H9 (cell line): ENCODE measurements around the gene MVP. TPM values are rescaled to one million over a fixed set of nuclear protein-coding genes. Genes with fewer than 3 reads are reported as not detected.
A peak's percentile ranks its signal among the peaks of the same experiment; 100 is the strongest.
"Not testable (repeated sequence)": the region's sequence is repeated elsewhere in the genome, so short reads cannot be mapped to it uniquely, and the experiment has no call there.

Experiments
- DNase-seq: peaks from one replicate; pipeline ENCODE4 v3.0.0-alpha.2; 2017
- H2AFZ ChIP-seq: one replicate; pipeline ENCODE4 v1.6.1; 2013; ENCODE audit warnings: mild to moderate bottlenecking, low read length, control low read depth, moderate library complexity
- H2AK5ac ChIP-seq: 2 replicates; pipeline ENCODE4 v1.6.1; 2013; ENCODE audit warnings: low read length, control low read depth, mixed read lengths; ENCODE audit not compliant: insufficient read length
- H2BK120ac ChIP-seq: one replicate; pipeline ENCODE4 v1.6.1; 2013; ENCODE audit warnings: low read depth, mild to moderate bottlenecking, low read length, control low read depth, inconsistent platforms; ENCODE audit not compliant: poor library complexity, severe bottlenecking
- H2BK12ac ChIP-seq: 2 replicates; pipeline ENCODE4 v1.6.1; 2013; ENCODE audit warnings: low read length, control low read depth, mixed read lengths, low read depth; ENCODE audit not compliant: insufficient read length
- H2BK15ac ChIP-seq: 2 replicates; pipeline ENCODE4 v1.6.1; 2013; ENCODE audit warnings: low read depth, low read length, control low read depth
- H2BK20ac ChIP-seq: one replicate; pipeline ENCODE4 v1.6.1; 2013; ENCODE audit warnings: low read depth, mild to moderate bottlenecking, low read length, control low read depth, inconsistent platforms; ENCODE audit not compliant: poor library complexity, severe bottlenecking
- H2BK5ac ChIP-seq: 2 replicates; pipeline ENCODE4 v1.6.1; 2013; ENCODE audit warnings: low read length, control low read depth, mixed read lengths; ENCODE audit not compliant: insufficient read length
- H3K14ac ChIP-seq: 2 replicates; pipeline ENCODE4 v1.6.1; 2013; ENCODE audit warnings: low read length, control low read depth; ENCODE audit not compliant: insufficient read depth
- H3K18ac ChIP-seq: 2 replicates; pipeline ENCODE4 v1.6.1; 2013; ENCODE audit warnings: low read depth, mild to moderate bottlenecking, mixed read lengths, low read length, control low read depth; ENCODE audit not compliant: insufficient read length
- H3K23ac ChIP-seq: 2 replicates; pipeline ENCODE4 v1.6.1; 2013; ENCODE audit warnings: low read length, control low read depth, mixed read lengths, low read depth; ENCODE audit not compliant: insufficient read length
- H3K23me2 ChIP-seq: 2 replicates; pipeline ENCODE4 v1.6.1; 2013; ENCODE audit warnings: low read depth, mild to moderate bottlenecking, mixed read lengths, low read length, control low read depth; ENCODE audit not compliant: insufficient read length, poor library complexity, severe bottlenecking
- H3K27ac ChIP-seq: 2 replicates; pipeline ENCODE4 v1.5.1; 2013; ENCODE audit warnings: low read length, control low read depth, mixed read lengths, low read depth; ENCODE audit not compliant: insufficient read length
- H3K27me3 ChIP-seq: 2 replicates; pipeline ENCODE4 v1.6.1; 2013; ENCODE audit warnings: low read length, control low read depth, inconsistent platforms; ENCODE audit not compliant: insufficient read depth
- H3K4ac ChIP-seq: 2 replicates; pipeline ENCODE4 v1.6.1; 2013; ENCODE audit warnings: low read depth, mild to moderate bottlenecking, control low read depth, inconsistent platforms, low read length, moderate library complexity
- H3K4me1 ChIP-seq: 2 replicates; pipeline ENCODE4 v1.6.1; 2013; ENCODE audit warnings: low read length, control low read depth, inconsistent platforms; ENCODE audit not compliant: insufficient read depth
- H3K4me2 ChIP-seq: 2 replicates; pipeline ENCODE4 v1.6.1; 2013; ENCODE audit warnings: low read length, control low read depth, mixed read lengths; ENCODE audit not compliant: insufficient read length, insufficient read depth
- H3K56ac ChIP-seq: 2 replicates; pipeline ENCODE4 v1.6.1; 2013; ENCODE audit warnings: low read depth, mild to moderate bottlenecking, mixed read lengths, low read length, control low read depth; ENCODE audit not compliant: insufficient read length
- H3K79me1 ChIP-seq: 2 replicates; pipeline ENCODE4 v1.6.1; 2013; ENCODE audit warnings: low read depth, mild to moderate bottlenecking, moderate library complexity, low read length, control low read depth, inconsistent platforms; ENCODE audit not compliant: insufficient read depth, poor library complexity, severe bottlenecking
- H3K79me2 ChIP-seq: 2 replicates; pipeline ENCODE4 v1.6.1; 2013; ENCODE audit warnings: low read length, control low read depth, inconsistent platforms; ENCODE audit not compliant: insufficient read depth
- H3K9ac ChIP-seq: 2 replicates; pipeline ENCODE4 v1.6.1; 2013; ENCODE audit warnings: low read length, control low read depth, mixed read lengths; ENCODE audit not compliant: insufficient read length; ENCODE audit errors: extremely low read depth
- H3K9me3 ChIP-seq: one replicate; pipeline ENCODE4 v1.6.1; 2013; ENCODE audit warnings: low read depth, low read length, inconsistent platforms; ENCODE audit not compliant: control insufficient read depth
- H3T11ph ChIP-seq: one replicate; pipeline ENCODE4 v1.6.1; 2013; ENCODE audit warnings: mild to moderate bottlenecking, low read length, control low read depth, inconsistent platforms
- H4K20me1 ChIP-seq: one replicate; pipeline ENCODE4 v1.6.1; 2013; ENCODE audit not compliant: control insufficient read depth, insufficient read length, insufficient read depth
- H4K5ac ChIP-seq: 2 replicates; pipeline ENCODE4 v1.6.1; 2013; ENCODE audit warnings: low read depth, mild to moderate bottlenecking, mixed read lengths, low read length, control low read depth; ENCODE audit not compliant: insufficient read length
- H4K8ac ChIP-seq: replicated peaks from 2 replicates; pipeline ENCODE4 v1.6.1; 2013; ENCODE audit warnings: low read length, control low read depth, mixed read lengths, low read depth; ENCODE audit not compliant: insufficient read length
- H4K91ac ChIP-seq: 2 replicates; pipeline ENCODE4 v1.6.1; 2013; ENCODE audit warnings: low read depth, mild to moderate bottlenecking, moderate library complexity, mixed read lengths, low read length, control low read depth; ENCODE audit not compliant: insufficient read length
- H3K27ac Mint-ChIP-seq, 3 experiments: 2 replicates in 2 of 3; 3 replicates in 1 of 3; pipeline ENCODE4 v1.8.0; 2020 to 2021; ENCODE audit warnings: mixed read lengths in 3 of 3, mild to moderate bottlenecking in 1 of 3, moderate library complexity in 1 of 3
- H3K27me3 Mint-ChIP-seq: 2 replicates; pipeline ENCODE4 v1.8.0; 2021; ENCODE audit warnings: low read depth, mild to moderate bottlenecking, moderate library complexity, mixed read lengths
- H3K36me3 Mint-ChIP-seq, 3 experiments: 2 replicates in 2 of 3; 3 replicates in 1 of 3; pipeline ENCODE4 v1.8.0; 2020 to 2021; ENCODE audit warnings: low read depth in 3 of 3, mixed read lengths in 3 of 3; ENCODE audit not compliant: insufficient read depth in 1 of 3
- H3K4me1 Mint-ChIP-seq, 2 experiments: 2 replicates each; pipeline ENCODE4 v1.8.0; 2020; ENCODE audit warnings: mixed read lengths in 2 of 2
- H3K4me3 Mint-ChIP-seq, 2 experiments: 2 replicates in 1 of 2; 3 replicates in 1 of 2; pipeline ENCODE4 v1.8.0; 2020 to 2021; ENCODE audit warnings: mild to moderate bottlenecking in 2 of 2, mixed read lengths in 2 of 2, moderate library complexity in 1 of 2
- H3K9me3 Mint-ChIP-seq, 2 experiments: 2 replicates in 1 of 2; 3 replicates in 1 of 2; pipeline ENCODE4 v1.8.0; 2020; ENCODE audit warnings: mild to moderate bottlenecking in 2 of 2, mixed read lengths in 2 of 2, moderate library complexity in 1 of 2
- WGBS: extraction: QIAGEN DNeasy Blood & Tissue Kit; methylation state at CpG from one replicate; pipeline ENCODE4 v1.1.7; 2013; ENCODE audit warnings: missing lambda C conversion rate, low lambda C conversion rate, mixed read lengths; ENCODE audit not compliant: insufficient read length; ENCODE audit errors: extremely low coverage; 5-methylcytosine and 5-hydroxymethylcytosine counted together
- total RNA-seq: library from RNA; stranded (reverse); gene quantifications from 2 replicates; pipeline ENCODE4 v1.2.1, GENCODE V29; 2021
- TF ChIP-seq, protein P1 (sequence below): fragments of 200-600 bp; sonication (generic); conservative IDR thresholded peaks from 3 replicates; pipeline ENCODE4 v1.8.0; 2021; ENCODE audit warnings: antibody characterized with exemption, mild to moderate bottlenecking

The MVP gene
- total RNA-seq, 1 experiment from 2014 or later: 3.1 TPM

DNA sequence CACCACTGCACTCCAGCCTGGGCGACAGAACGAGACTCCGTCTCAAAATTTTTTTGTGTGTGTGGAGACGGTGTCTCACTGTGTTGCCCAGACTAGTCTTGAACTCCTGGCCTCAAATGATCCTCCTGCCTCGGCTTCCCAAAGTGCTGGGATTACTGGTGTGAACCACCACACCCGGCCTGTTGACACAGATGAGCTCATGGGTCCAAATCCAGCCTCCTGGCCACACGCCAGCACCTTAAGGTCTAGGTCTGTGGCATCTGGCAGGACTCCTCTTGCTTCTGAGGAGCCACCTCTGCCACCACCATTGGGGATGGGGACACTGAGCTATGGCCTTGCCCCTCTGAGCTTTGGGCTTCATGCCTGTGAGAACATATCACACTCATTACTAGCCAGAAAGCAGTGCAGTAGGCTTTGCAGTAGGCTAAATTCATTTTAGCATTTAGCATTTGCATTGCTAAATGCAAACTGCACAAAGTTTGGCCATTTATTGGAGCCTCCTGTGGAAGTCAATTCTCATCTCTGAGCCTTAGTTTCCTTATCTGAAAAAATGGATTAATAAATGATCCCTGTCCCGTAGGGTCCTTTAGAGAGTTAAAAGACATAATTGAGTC lies 48.2 kb downstream of the MVP start:
- Mint-ChIP-seq H3K4me1 (peaks cover 3 to 4% of the 10 kb centered on the region in 2 experiments; a peak in 2 of 4 replicates), H3K36me3 (peaks cover 0 to 13% (median 6%) of the 10 kb centered on the region in 3 experiments; a peak in 4 of 7 replicates), H3K9me3 (no peaks in the 10 kb centered on the region), H3K4me3 (no peak overlapping the region), H3K27me3 (peaks cover 2% of the 10 kb centered on the region), H3K27ac (peak overlapping the region in 1 of 3 experiments; percentile 46; a peak in 1 of 7 replicates)
- no peak overlapping the region for H3K56ac ChIP-seq
- no peak overlapping the region for H2BK12ac ChIP-seq
- H3T11ph ChIP-seq: no peak overlapping the region
- H3K9me3 ChIP-seq: no peaks in the 10 kb centered on the region
- H3K9ac ChIP-seq: no peak overlapping the region
- H3K23me2 ChIP-seq: peaks cover 2% of the 10 kb centered on the region
- no peak overlapping the region for H3K27ac ChIP-seq
- H2AK5ac ChIP-seq: no peak overlapping the region
- TF ChIP-seq, protein P1, sequence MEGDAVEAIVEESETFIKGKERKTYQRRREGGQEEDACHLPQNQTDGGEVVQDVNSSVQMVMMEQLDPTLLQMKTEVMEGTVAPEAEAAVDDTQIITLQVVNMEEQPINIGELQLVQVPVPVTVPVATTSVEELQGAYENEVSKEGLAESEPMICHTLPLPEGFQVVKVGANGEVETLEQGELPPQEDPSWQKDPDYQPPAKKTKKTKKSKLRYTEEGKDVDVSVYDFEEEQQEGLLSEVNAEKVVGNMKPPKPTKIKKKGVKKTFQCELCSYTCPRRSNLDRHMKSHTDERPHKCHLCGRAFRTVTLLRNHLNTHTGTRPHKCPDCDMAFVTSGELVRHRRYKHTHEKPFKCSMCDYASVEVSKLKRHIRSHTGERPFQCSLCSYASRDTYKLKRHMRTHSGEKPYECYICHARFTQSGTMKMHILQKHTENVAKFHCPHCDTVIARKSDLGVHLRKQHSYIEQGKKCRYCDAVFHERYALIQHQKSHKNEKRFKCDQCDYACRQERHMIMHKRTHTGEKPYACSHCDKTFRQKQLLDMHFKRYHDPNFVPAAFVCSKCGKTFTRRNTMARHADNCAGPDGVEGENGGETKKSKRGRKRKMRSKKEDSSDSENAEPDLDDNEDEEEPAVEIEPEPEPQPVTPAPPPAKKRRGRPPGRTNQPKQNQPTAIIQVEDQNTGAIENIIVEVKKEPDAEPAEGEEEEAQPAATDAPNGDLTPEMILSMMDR: no peak
- H3K23ac ChIP-seq: no peak overlapping the region
- H4K5ac ChIP-seq: no peak overlapping the region
- WGBS: no CpG with 5 or more reads among the region's 8 CpGs
- no peak for DNase-seq
- no peak overlapping the region for H2BK15ac ChIP-seq
- H3K27me3 ChIP-seq: no peaks in the 10 kb centered on the region
- H2BK5ac ChIP-seq: no peak overlapping the region
- H4K8ac ChIP-seq: no peak overlapping the region
- H3K79me2 ChIP-seq: no peaks in the 10 kb centered on the region
- H4K20me1 ChIP-seq: no peaks in the 10 kb centered on the region
- no peak overlapping the region for H3K4me2 ChIP-seq
- no peak overlapping the region for H3K14ac ChIP-seq
- H2BK120ac ChIP-seq: no peak overlapping the region
- H4K91ac ChIP-seq: no peak overlapping the region
- H3K18ac ChIP-seq: no peak overlapping the region
- no peak overlapping the region for H2BK20ac ChIP-seq
- H3K4me1 ChIP-seq: no peaks in the 10 kb centered on the region
- H3K79me1 ChIP-seq: no peaks in the 10 kb centered on the region
- no peak overlapping the region for H3K4ac ChIP-seq
- no peak overlapping the region for H2AFZ ChIP-seq

DNA sequence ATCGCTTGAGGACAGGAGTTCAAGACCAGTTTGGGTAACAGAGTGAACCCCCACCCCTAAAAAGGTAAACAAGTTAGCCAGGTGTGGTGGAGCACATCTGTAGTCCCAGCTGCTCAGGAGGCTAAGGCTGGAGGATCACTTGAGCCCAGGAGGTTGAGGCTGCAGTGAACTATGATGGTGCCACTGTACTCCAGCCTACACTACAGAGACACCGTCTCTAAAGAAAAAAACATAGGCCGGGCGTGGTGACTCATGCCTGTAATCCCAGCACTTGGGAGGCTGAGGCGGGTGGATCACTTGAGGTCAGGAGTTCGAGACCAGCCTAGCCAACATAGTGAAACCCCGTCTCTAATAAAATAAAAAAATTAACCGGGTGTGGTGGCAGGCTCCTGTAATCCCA lies 48.8 kb downstream of the MVP start:
- H3K9me3 ChIP-seq, H3K23me2 ChIP-seq, H3K18ac ChIP-seq, H3T11ph ChIP-seq, H2AK5ac ChIP-seq, H3K23ac ChIP-seq, H2BK12ac ChIP-seq, H3K4ac ChIP-seq, H2AFZ ChIP-seq, H3K56ac ChIP-seq, H3K27ac ChIP-seq, H3K79me2 ChIP-seq, H3K14ac ChIP-seq, H3K27me3 ChIP-seq, H3K4me1 Mint-ChIP-seq, H2BK20ac ChIP-seq, H4K91ac ChIP-seq, H2BK120ac ChIP-seq, H2BK15ac ChIP-seq, H4K20me1 ChIP-seq, H4K5ac ChIP-seq, H4K8ac ChIP-seq, H2BK5ac ChIP-seq, H3K9me3 Mint-ChIP-seq, H3K9ac ChIP-seq, H3K4me3 Mint-ChIP-seq, H3K4me1 ChIP-seq, H3K27me3 Mint-ChIP-seq, H3K4me2 ChIP-seq, DNase-seq, H3K79me1 ChIP-seq: not testable (repeated sequence)
- Mint-ChIP-seq H3K27ac (peak overlapping the region in 1 of 3 experiments; percentile 46; a peak in 1 of 7 replicates), H3K36me3 (peaks cover 0 to 13% (median 6%) of the 10 kb centered on the region in 3 experiments; a peak in 4 of 7 replicates)
- no CpG with 5 or more reads among the region's 8 CpGs for WGBS
